SK-N-SH (cell line): Measurements from ENCODE around the gene PPP1R18. TPM values are rescaled to one million over a fixed set of nuclear protein-coding genes. Genes with fewer than 3 reads are reported as not detected.

Experiments used
- CTCF ChIA-PET: fragments of 300-600, 350-600 bp; formaldehyde crosslinking; extraction: SDS; loops from one replicate; lab custom pipeline; 2021; lab: Yijun Ruan, JAX
- POLR2A ChIA-PET: fragments of 350-600 bp; sonication (Branson Sonifier 250); formaldehyde crosslinking; extraction: SDS; loops from one replicate; lab custom pipeline; 2020; ENCODE audit warnings: antibody characterized with exemption, inconsistent platforms; lab: Yijun Ruan, JAX
- DNase-seq: peaks from one replicate; pipeline ENCODE4 v3.0.0; 2012
- H2AFZ ChIP-seq: fragments of 200-600 bp; sonication (generic); 2 replicates; pipeline ENCODE4 v1.8.1; 2016; ENCODE audit warnings: antibody characterized with exemption, mild to moderate bottlenecking, low read depth
- H3F3A ChIP-seq: fragments of 200-600 bp; sonication (generic); replicated peaks from 2 replicates; pipeline ENCODE3; 2016; ENCODE audit warnings: antibody characterized with exemption, mild to moderate bottlenecking; ENCODE audit not compliant: insufficient read depth
- H3K27ac ChIP-seq, 2 experiments: fragments of 200-500 bp in 1 of 2; fragments of 200-600 bp in 1 of 2; sonication (Bioruptor generic) in 1 of 2; sonication (generic), shearing (Covaris generic) in 1 of 2; 2 replicates each; pipeline versions ENCODE4 v1.5.1 to v1.6.1; 2014 to 2016; ENCODE audit warnings: low read depth in 2 of 2, inconsistent platforms in 1 of 2, low read length in 1 of 2, mild to moderate bottlenecking in 1 of 2, mixed read lengths in 1 of 2
- H3K27me3 ChIP-seq: fragments of 200-600 bp; sonication (generic), shearing (Covaris generic); 2 replicates; pipeline ENCODE4 v1.6.1; 2016; ENCODE audit warnings: mixed run types; ENCODE audit not compliant: insufficient read depth
- H3K36me3 ChIP-seq, 2 experiments: fragments of 200-500 bp in 1 of 2; fragments of 200-600 bp in 1 of 2; sonication (Bioruptor generic) in 1 of 2; sonication (generic) in 1 of 2; replicated peaks in 1 of 2; 2 replicates each; pipeline versions ENCODE3 to v1.5.1; 2014 to 2016; ENCODE audit warnings: low read length in 1 of 2, mild to moderate bottlenecking in 1 of 2; ENCODE audit not compliant: insufficient read depth in 2 of 2, control insufficient read depth in 1 of 2
- H3K4me1 ChIP-seq, 2 experiments: fragments of 200-500 bp in 1 of 2; fragments of 200-600 bp in 1 of 2; sonication (Bioruptor generic) in 1 of 2; sonication (generic), shearing (Covaris generic) in 1 of 2; 2 replicates each; pipeline versions ENCODE4 v1.5.1 to v1.6.1; 2014 to 2016; ENCODE audit warnings: low read depth in 1 of 2, low read length in 1 of 2, mixed run types in 1 of 2; ENCODE audit not compliant: insufficient read depth in 2 of 2, control insufficient read depth in 1 of 2
- H3K4me2 ChIP-seq: fragments of 200-600 bp; sonication (generic), shearing (Covaris generic); 2 replicates; pipeline ENCODE4 v1.6.1; 2017; ENCODE audit warnings: mixed run types
- H3K4me3 ChIP-seq, 2 experiments: fragments of 200-500 bp in 1 of 2; fragments of 200-600 bp in 1 of 2; sonication (Bioruptor generic) in 1 of 2; sonication (generic), shearing (Covaris generic) in 1 of 2; 2 replicates each; pipeline versions ENCODE4 v1.5.1 to v1.8.1; 2014 to 2016; ENCODE audit warnings: low read depth in 2 of 2, inconsistent platforms in 1 of 2, low read length in 1 of 2, mild to moderate bottlenecking in 1 of 2, mixed read lengths in 1 of 2, moderate library complexity in 1 of 2
- H3K79me2 ChIP-seq: fragments of 200-600 bp; sonication (generic); 2 replicates; pipeline ENCODE4 v1.8.1; 2017; ENCODE audit warnings: mild to moderate bottlenecking; ENCODE audit not compliant: insufficient read depth
- H3K9ac ChIP-seq: fragments of 200-600 bp; sonication (generic); 2 replicates; pipeline ENCODE4 v1.6.1; 2017; ENCODE audit warnings: mixed run types
- H3K9me2 ChIP-seq: fragments of 200-600 bp; sonication (generic); 2 replicates; pipeline ENCODE4 v1.6.1; 2017; ENCODE audit warnings: mixed run types
- H3K9me3 ChIP-seq: fragments of 200-600 bp; sonication (generic); 2 replicates; pipeline ENCODE4 v1.6.1; 2017; ENCODE audit warnings: mixed run types, mild to moderate bottlenecking, moderate library complexity
- H4K20me1 ChIP-seq: fragments of 200-600 bp; sonication (generic); 2 replicates; pipeline ENCODE4 v1.6.1; 2017; ENCODE audit warnings: mild to moderate bottlenecking, mixed run types; ENCODE audit not compliant: insufficient read depth
- CHD2 ChIP-seq: fragments of 150-350 bp; IDR thresholded peaks from 2 replicates; pipeline ENCODE4 v1.6.1; 2018; ENCODE audit warnings: low read length; ENCODE audit not compliant: partially characterized antibody
- CTCF ChIP-seq: fragments of 200-600 bp; sonication (generic); IDR thresholded peaks from 2 replicates; pipeline ENCODE4 v1.6.1; 2017; ENCODE audit warnings: antibody characterized with exemption, mild to moderate bottlenecking, moderate library complexity
- ELF1 ChIP-seq: IDR thresholded peaks from 2 replicates; pipeline ENCODE4 v1.4.0; 2012
- EZH2phosphoT487 ChIP-seq: fragments of 200-600 bp; sonication (generic); IDR thresholded peaks from 2 replicates; pipeline ENCODE4 v1.6.1; 2017; ENCODE audit warnings: low read depth, mixed run types, mild to moderate bottlenecking, antibody characterized with exemption, moderate library complexity, borderline replicate concordance
- FOSL2 ChIP-seq: IDR thresholded peaks from 2 replicates; pipeline ENCODE4 v1.4.0; 2012; ENCODE audit warnings: low read depth, mild to moderate bottlenecking, moderate library complexity, borderline replicate concordance
- FOXJ3 ChIP-seq: sonication (generic); formaldehyde crosslinking; IDR thresholded peaks from 2 replicates; pipeline ENCODE4 v1.5.1; 2020; ENCODE audit warnings: mild to moderate bottlenecking, missing genetic modification reagents
- FOXM1 ChIP-seq: IDR thresholded peaks from 2 replicates; pipeline ENCODE4 v1.4.0; 2012; ENCODE audit warnings: low read depth, mild to moderate bottlenecking
- GATA2 ChIP-seq: sonication (generic); formaldehyde crosslinking; IDR thresholded peaks from 2 replicates; pipeline ENCODE4 v1.5.0; 2020; ENCODE audit warnings: mild to moderate bottlenecking, missing genetic modification reagents
- MEF2A ChIP-seq: IDR thresholded peaks from 2 replicates; pipeline ENCODE4 v1.4.0; 2012; ENCODE audit warnings: low read depth, borderline replicate concordance
- MXI1 ChIP-seq: IDR thresholded peaks from 2 replicates; pipeline ENCODE4 v1.6.1; 2012; ENCODE audit warnings: mild to moderate bottlenecking, low read depth, low read length, improper control_type of control experiment
- NFIC ChIP-seq: IDR thresholded peaks from 2 replicates; pipeline ENCODE4 v1.4.0; 2012; ENCODE audit warnings: borderline replicate concordance
- PBX3 ChIP-seq: IDR thresholded peaks from 2 replicates; pipeline ENCODE4; 2012
- RCOR1 ChIP-seq: fragments of 150-350 bp; IDR thresholded peaks from 2 replicates; pipeline ENCODE4 v1.6.1; 2017; ENCODE audit warnings: antibody characterized with exemption, low read length
- REST ChIP-seq: IDR thresholded peaks from 2 replicates; pipeline ENCODE4 v1.6.1; 2012; ENCODE audit warnings: mild to moderate bottlenecking, low read depth, low read length, moderate library complexity
- RXRA ChIP-seq: IDR thresholded peaks from 2 replicates; pipeline ENCODE4 v1.4.0; 2012; ENCODE audit warnings: low read depth, mild to moderate bottlenecking, borderline replicate concordance
- SIN3A ChIP-seq: IDR thresholded peaks from 2 replicates; pipeline ENCODE4 v1.6.1; 2012; ENCODE audit warnings: low read depth, mild to moderate bottlenecking, low read length, moderate library complexity, borderline replicate concordance
- TCF12 ChIP-seq: IDR thresholded peaks from 2 replicates; pipeline ENCODE4 v1.4.0; 2012
- USF1 ChIP-seq: IDR thresholded peaks from 2 replicates; pipeline ENCODE4 v1.4.0; 2012; ENCODE audit warnings: low read depth, borderline replicate concordance
- YY1 ChIP-seq: IDR thresholded peaks from 2 replicates; pipeline ENCODE4 v1.4.0; 2012; ENCODE audit warnings: low read depth, mild to moderate bottlenecking
- WGBS: methylation state at CpG from one replicate; pipeline ENCODE4 v1.1.6; 2017; ENCODE audit warnings: low lambda C conversion rate; 5-methylcytosine and 5-hydroxymethylcytosine counted together
- polyA plus RNA-seq, 3 experiments: library from polyadenylated mRNA; depleted of rRNA; stranded (reverse); fragments of >200 nt; gene quantifications; 2 replicates each; pipeline ENCODE4 v1.2.3, GENCODE V29; 2012

PPP1R18 gene
- polyA plus RNA-seq, 1 of the 3 experiments (the other 2 are of a cell fraction), result 73.2 TPM

- peaks cover 29 to 36% of the 10 kb centered on the region in 2 experiments for H3K36me3 ChIP-seq
- H3K27me3 ChIP-seq, result no peaks in the 10 kb centered on the region
- H3K79me2 ChIP-seq, result peaks cover 19% of the 10 kb centered on the region
- no peaks in the 10 kb centered on the region; the same call in 1 of the 2 replicates for H3K9me3 ChIP-seq
- H3K9me2 ChIP-seq, result no peaks in the 10 kb centered on the region
- ChIA-PET POLR2A (no interaction called here), CTCF (interaction anchor here (0.9 to 42.4 kb wide), 4 partner anchors 8 to 27 kb away, joined by 3 to 838 read pairs (median 6); partner anchors contain the start of genes DHX16, NRM, PPP1R18 and TUBB)
- no peak overlapping the region for H3K4me3 ChIP-seq
- H2AFZ ChIP-seq, result no peak overlapping the region
- no peaks in the 10 kb centered on the region for H4K20me1 ChIP-seq
- no peak overlapping the region for H3K4me2 ChIP-seq
- no peak overlapping the region for H3K9ac ChIP-seq
- no peak overlapping the region for H3K27ac ChIP-seq
- H3K4me1 ChIP-seq, result peaks cover 7 to 10% of the 10 kb centered on the region in 2 experiments; a peak in 2 of 4 replicates
- WGBS, result 94% methylated on average over 7 of the region's 7 CpGs
- DNase-seq, result no peak
- TF ChIP-seq ELF1 (no peak), MEF2A (no peak), RCOR1 (no peak), RXRA (no peak), GATA2 (CRISPR knock-in tag) (no peak), NFIC (no peak), MXI1 (no peak), SIN3A (no peak), FOXJ3 (CRISPR knock-in tag) (no peak), USF1 (no peak)
- peaks cover 10% of the 10 kb centered on the region for H3F3A ChIP-seq
Measured at GRCh38 chr6:30712441-30712945, 26.0 kb upstream of the PPP1R18 start.

- WGBS, result 92% methylated on average over 1 of the region's 1 CpG
- no peak overlapping the region for H3K4me3 ChIP-seq
Measured at GRCh38 chr6:30711758-30712380, 25.4 kb upstream of the PPP1R18 start.

More at GRCh38 chr6:30711758-30712380, 25.4 kb upstream of the PPP1R18 start:
- TF ChIP-seq RCOR1 (no peak), CHD2 (no peak), MEF2A (no peak), TCF12 (no peak), FOSL2 (no peak), REST (no peak), RXRA (no peak), PBX3 (no peak), EZH2phosphoT487 (no peak), YY1 (no peak), CTCF (no peak), FOXM1 (no peak)
- Histone ChIP-seq H3K79me2 (peaks cover 19% of the 10 kb centered on the region), H3K9ac (no peak overlapping the region), H3K36me3 (peaks cover 31 to 37% of the 10 kb centered on the region in 2 experiments), H3K9me2 (no peaks in the 10 kb centered on the region), H3K27ac (no peak overlapping the region), H2AFZ (no peak overlapping the region), H3K4me2 (no peak overlapping the region), H3K9me3 (no peaks in the 10 kb centered on the region; the same call in 1 of the 2 replicates), H3K4me1 (peaks cover 7 to 10% of the 10 kb centered on the region in 2 experiments; a peak in 2 of 4 replicates), H4K20me1 (no peaks in the 10 kb centered on the region), H3F3A (peaks cover 10% of the 10 kb centered on the region), H3K27me3 (no peaks in the 10 kb centered on the region)
- DNase-seq, result no peak
- ChIA-PET CTCF (interaction anchor here (0.9 to 42.4 kb wide), 3 partner anchors 9 to 26 kb away, joined by 3 to 838 read pairs (median 8); partner anchors contain the start of genes DHX16, NRM, PPP1R18 and TUBB), POLR2A (no interaction called here)
